Measurements from ENCODE around the gene COASY.
"Not testable (repeated sequence)": the region's sequence is repeated elsewhere in the genome, so short reads cannot be mapped to it uniquely, and the experiment has no call there.

The COASY gene

DNA sequence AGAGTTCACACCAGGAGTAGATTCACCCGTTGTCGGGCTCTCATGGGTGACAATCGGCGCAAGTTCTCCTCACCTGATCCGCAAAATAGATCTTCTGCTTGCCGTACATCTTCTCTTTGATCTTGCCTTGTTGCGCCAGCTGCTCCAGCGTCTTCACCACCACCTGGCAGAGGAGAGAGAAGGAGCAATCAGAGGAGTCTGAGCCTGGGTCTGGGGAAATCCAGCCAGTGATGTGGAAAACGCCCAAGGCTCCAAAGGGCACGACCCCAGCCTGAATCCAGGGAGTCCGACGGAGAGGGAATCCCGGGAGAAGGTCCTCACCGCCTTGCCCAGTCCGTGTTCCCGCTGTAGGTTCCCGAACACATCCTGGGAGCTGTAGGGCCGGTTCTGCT, 15.2 kb downstream of the COASY start:
- no peak for DNase-seq

DNA sequence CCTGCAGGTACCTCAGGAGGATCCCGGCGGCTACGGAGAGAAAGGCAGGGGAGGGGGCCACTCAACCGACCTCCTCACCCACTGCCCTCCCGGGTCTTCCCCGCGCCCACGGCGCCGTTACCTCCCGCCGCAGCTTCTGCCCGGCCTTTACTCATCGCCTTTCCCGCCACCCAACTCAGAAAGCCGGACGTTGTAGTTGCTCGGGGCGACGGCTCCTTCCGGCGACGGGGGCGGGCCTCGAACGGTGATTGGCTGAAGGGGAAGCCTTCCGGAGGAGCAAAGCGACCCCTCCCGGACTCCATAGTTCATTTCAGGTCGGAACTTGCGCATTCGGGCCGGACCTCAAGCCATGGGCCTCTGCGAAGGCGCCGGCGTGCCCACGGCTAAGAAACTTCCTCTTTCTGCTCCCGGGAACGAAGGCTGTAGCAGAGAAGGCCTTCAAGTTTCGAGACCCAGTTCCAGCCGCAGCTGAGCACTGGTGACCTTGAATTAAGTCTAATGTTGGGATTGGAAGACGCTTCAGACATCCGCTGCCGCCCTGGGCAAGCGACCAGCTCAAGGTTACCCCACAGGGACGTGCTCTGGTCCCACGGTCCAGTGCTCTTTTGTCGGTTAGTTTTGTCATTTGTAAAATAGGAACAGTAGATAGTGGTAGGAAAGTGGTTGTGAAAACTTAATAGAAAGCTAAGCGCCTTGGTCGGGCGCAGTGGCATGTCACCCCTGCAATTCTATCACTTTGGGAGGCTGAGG, 15.8 kb downstream of the COASY start, which contains the start of gene PSMC3IP:
Gene PSMC3IP (minus strand): TSS at position 198 of the 750 bp plus-strand sequence. CDS start 43 bp downstream, at position 155.
- DNase-seq, result peak; percentile 95

DNA sequence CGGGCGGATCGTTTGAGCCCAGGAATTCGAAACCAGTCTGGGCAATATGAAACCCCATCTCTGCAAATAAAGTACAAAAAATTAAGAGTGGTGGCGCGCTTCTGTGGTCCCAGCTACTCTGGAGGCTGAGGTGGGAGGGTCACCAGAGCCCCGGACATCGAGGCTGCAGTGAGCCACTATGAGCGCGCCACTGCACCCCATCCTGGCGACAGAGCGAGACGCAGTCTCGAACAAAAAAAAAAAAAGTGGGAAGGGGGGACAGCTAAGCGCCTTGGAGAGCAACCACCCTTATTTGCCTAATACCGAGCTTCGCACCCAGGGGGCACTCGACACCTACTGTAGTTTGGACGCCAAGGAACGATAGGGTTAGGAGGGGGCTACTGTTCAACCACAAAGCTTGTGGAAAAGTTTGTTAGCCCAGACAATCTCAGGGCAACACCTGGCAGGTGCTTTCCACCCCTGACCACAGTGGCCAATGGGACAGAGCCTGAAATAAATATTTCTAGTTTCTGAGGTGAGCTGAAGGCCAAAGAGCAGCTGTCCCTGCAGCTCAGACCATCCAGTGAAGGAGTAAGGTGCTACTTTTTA, 16.4 kb downstream of the COASY start:
- peak; percentile 57 for DNase-seq

DNA sequence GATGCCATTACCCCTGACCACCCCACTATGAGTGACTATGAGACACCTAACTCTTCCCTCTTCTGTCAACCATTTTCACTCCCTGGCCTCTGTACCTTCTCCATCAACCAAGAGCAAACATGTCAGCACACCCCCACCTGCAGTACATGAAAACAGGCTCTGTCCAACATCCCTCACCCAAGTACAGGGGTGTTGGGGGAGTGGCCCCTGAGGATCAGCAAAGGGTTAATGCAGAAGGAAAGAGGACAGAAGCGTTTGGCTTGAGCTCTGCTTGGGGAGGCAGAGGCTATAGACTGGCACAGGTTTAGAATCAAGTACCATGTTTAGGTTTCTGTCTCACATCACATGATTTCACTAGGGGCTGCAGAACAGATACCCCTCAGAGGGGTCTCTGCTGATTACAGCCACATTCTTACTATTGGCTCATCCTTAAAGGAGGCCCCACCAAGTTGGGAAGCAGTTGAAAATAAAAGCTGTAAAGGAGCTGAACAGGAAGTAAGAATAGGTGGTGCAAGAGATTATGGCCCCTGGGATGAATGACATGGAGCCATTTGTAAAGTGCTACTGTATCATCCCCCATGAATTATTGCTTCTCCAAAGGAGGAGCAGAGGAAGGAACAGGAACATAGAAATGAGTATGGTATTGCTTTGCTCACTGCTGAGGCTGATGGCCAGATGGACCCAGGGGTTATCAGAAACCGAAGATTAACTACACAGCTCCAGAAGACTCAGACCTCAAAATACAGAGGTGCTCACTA, 18.0 kb downstream of the COASY start:
- no peak for DNase-seq

DNA sequence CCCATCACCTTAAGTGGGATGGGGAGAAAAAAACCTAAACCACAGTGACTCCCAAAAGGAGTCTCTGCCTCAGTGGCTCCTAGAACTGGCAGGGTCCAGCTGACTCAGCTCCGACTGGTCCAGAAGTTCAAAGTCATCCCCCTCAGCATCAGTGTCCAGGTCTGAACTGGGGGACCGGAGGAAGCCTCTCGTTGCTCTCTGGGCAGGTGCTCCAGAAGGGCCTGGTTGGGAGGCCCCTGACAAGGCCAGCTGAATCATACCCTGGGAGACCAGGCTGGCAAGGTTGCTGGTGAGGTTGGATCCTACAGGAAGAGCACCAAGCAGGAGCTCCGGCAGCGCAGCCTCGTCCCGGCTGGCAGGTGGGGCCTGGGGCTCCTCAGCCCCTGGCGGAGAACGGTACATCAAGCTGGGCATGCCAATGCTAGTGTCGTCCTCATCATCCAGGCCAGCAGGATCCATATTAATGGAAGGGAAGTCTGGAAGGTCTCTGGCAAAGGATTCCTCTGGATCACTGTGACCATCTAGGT, 19.9 kb downstream of the COASY start:
- DNase-seq, result no peak

DNA sequence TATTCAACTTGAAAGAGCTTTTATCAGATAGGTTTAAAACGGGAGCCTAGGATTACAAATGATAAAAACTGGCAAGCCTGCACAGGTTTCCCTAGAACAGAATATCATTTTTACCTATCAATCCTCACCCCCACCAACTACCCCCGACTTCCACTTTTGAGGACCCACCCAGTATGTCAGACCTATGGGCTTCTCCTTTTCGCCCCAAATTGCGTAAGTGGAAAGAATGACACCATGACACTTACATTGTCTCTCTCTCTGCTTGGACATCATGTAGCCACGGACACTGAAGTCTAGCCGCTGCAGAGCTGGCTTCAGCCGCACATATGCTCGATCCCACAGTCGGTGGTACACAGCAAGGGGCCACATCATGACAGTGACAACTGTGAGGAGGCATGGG, 22.9 kb downstream of the COASY start:
- no peak for DNase-seq

DNA sequence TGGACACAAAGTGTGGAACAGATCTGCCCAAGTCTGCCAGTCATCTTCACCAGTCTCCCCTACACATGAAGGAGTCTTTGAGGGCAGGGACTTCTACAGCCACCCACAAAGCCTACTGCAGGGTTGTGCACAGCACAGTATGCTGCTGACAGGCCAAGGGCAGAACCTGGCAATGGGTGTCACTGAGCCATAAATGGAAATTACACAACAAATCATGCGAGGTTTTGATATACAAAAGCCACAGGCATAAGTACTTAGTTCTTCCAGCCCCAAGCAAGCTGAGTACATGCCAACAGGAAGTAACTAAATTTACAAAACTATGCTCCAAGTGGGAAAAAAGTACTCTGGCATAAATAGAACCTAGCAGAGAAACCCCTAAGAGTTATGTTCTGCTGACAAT, 23.4 kb downstream of the COASY start:
- DNase-seq, result no peak

DNA sequence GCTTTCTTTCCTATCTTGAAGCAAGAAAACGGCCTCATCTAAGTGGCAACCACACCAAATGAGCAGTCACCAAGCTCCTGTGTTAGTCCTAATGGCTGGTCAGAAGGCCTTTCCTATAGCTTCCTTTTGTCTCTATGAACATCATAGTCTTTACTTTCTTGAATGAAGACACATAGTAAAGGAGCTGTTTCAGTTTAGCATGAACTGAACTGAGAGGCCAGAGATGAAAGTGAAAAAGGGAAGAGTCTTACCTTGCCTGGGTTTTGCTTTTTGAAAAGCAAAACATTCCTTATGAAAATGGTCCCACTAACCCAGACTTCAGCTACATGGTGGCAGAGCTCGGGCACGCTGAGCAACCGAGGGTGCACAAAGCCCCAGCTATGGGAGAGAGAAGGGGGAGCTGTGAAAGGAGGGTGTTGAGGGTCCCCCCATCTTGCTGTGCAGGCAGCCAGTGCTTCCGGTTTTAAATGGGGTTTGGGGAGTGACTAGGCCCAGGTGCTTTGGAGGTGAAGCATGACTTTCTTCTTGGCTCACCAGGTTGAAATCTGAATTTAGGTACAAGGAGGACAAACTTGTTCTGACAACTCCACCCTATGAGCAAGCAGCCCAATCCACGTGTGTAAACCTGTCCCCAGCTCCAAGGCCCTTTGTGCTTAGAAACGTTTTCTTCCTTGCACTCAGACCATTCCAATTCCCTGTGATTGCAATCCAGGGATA, 24.7 kb downstream of the COASY start:
- no peak for DNase-seq

DNA sequence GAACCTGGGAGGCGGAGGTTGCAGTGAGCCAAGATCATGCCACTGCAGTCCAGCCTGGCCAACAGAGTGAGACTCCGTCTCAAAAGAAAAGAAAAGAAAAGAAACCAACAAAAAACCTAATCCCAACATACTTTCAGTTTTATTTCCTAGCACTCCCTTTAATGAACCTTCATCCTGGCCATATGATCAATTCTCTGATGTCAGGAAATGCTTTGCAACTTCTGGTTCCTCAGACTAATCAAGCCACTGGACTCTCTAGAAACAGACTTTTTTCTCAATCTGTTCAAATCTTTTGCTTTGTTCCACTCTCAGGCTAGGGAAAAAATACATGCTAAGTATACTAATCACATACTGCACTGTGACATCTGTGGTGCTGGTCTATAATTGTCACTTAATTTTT, 28.9 kb downstream of the COASY start:
- no peak for DNase-seq

DNA sequence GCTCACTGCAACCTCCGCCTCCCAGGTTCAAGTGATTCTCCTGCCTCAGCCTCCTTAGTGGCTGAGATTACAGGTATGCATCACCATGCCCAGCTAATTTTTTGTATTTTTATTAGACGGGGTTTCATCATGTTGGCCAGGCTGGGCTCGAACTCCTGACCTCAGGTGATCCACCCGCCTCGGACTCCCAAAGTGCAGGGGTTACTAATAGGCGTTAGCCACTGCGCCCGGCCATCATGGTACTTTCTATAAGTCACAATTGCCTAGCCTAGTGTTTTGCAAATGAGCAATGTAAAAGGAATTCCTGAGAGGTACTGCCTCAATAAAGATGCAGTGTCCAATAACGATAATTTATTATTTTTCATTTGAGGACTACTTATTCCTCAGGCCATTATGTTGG, 29.5 kb downstream of the COASY start:
- no peak for DNase-seq

DNA sequence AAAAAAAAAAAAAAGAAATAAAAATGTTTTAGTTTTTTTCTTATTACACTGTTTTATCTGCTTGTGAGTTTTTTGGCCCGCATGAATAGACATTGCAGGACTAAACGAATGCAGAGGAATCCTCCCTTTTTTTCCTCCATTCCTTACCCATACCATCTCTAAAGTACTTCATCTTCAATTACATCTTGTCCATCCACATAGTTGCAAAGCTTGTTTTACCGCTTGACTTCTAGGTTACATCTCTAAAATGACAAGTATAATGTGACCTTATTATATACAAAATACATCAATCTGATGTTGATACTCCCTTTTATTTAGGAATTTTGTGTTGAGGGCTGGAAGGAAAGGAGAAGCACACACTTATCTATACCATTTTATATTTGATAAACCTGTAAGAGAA, 34.4 kb downstream of the COASY start:
- no peak for DNase-seq

DNA sequence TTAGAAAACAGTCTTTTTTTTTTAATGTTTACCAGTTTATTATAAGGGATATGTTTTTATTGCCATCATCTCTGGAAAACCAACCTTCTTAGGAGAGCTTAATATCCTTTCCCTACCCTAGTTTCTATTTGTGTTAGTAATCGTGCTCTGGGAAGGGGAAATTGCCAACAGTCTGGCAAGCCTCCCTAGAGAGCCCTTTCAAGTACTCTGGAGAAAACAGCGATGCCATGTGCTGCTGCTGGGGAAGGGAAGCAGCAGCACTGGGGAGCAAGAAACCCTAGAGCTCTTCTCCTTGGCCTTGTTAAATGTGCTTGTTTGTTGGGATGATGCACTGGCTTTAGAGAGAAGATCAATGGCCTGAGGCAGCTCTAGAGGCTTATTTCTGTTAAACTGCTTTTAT, 37.0 kb downstream of the COASY start:
- no peak for DNase-seq

DNA sequence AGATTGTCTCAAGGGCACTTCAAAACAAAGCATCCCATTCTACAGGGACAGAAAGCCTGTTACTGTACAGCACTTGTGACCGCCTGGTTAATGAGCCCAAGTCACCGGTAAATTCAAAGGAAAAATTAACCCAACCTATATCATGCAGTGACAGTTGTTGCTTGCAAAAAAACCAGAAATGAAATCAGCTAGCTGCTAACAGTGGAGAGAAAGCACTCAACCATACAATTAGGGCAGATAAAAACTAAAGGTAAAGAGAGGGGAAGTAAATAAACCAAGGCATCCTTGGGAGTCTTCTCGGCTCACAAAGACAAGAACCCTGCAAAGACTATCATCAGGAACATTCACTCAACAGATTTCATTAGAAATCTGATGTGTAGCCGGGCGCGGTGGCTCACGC, 41.4 kb downstream of the COASY start:
- no peak for DNase-seq

DNA sequence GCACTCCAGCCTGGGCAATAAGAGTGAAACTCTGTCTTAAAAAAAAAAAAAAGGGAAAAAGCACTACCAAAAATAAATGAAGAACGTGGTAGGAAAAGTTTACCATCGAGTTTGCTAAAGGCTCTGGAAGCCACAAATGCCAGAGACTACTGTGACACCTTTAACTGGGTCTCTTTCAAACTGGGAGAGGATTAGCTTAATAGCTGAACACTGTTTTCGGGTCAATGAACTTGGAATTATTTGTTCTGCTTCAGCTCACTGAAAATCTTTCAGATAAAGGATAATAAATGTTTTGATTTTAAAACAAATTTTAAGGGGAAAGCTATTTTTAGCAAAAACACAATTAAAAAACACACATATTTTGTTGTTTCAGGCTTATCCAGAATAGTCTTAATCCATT, 45.8 kb downstream of the COASY start:
- no peak for DNase-seq

DNA sequence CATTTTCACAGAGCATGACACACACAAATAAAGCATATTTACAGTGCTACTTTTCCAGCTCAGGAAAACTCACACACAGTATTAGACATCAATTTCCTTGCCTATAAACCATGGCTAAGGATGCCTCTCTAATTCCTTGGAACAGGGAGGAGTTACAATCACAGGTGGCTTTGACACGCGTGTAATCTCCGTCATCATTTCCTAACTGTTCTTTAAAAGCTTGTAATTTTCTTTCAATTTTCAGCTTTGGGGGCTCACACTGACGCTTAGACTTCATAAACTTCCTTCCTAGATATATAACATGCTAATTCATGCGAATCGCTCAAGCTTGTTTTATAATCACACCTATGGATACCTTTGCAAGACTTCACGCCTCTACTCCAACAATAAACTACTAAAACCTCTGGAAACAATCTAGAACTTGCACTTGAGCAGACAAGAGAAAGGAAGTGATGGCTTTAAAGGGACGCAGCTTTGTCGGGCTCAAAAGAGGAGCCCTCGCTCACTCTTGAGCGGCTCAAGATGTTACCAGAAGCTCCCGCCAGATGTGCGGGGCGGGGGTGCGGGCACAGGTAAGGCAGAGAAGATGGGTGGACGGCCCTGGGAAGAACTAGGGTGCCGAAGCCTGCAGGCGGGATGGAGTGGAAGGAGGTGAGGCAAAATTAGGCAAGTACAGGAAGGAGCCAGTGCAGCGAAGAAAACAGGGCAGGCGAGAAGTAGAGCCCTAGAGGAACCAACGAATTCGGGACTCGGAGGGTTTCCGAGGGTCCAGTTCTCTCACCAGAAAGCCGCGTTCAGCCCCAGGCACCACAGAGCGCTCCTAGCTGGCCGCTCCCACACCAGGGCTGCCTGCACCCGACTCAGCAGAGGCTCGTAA, 46.6 kb downstream of the COASY start:
- DNase-seq, result no peak

DNA sequence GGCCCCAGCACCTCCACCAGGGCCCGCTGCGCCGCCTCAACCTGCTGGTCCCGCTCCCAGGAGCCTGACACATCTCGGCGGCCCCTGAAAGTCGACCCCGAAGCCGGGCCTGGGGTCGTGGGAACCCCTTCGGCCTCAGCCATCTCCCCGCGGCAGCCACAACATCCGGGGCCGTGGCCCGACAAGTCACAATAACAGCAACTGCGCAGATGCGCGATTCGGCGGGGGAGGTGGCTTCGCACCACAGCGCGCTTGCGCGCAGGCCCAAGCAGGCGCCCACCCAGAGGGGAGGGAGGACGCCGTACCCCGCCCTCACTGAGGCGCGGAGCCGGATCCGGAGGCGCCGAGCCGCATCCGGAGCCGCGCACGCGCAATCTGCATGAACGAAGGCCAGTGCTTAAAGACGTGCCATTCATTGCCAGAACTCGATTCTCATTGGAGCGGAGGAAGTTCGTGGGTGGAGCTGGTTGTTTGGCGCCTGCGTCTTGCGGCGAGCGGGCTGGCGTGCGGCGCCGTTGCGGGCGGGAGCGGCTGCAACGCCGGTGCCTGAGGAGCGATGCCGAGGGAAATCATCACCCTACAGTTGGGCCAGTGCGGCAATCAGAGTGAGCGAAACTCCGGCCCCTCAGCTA, 47.4 kb downstream of the COASY start, which contains the start of the genes RETREG3 and TUBG1:
Gene RETREG3 (minus strand): TSS at position 193 of the 632 bp plus-strand sequence. CDS start 50 bp downstream, at position 143.
Gene TUBG1 (plus strand): TSS at position 502 of the 632 bp plus-strand sequence. CDS start 55 bp downstream, at position 557.
- peak; percentile 99 for DNase-seq

DNA sequence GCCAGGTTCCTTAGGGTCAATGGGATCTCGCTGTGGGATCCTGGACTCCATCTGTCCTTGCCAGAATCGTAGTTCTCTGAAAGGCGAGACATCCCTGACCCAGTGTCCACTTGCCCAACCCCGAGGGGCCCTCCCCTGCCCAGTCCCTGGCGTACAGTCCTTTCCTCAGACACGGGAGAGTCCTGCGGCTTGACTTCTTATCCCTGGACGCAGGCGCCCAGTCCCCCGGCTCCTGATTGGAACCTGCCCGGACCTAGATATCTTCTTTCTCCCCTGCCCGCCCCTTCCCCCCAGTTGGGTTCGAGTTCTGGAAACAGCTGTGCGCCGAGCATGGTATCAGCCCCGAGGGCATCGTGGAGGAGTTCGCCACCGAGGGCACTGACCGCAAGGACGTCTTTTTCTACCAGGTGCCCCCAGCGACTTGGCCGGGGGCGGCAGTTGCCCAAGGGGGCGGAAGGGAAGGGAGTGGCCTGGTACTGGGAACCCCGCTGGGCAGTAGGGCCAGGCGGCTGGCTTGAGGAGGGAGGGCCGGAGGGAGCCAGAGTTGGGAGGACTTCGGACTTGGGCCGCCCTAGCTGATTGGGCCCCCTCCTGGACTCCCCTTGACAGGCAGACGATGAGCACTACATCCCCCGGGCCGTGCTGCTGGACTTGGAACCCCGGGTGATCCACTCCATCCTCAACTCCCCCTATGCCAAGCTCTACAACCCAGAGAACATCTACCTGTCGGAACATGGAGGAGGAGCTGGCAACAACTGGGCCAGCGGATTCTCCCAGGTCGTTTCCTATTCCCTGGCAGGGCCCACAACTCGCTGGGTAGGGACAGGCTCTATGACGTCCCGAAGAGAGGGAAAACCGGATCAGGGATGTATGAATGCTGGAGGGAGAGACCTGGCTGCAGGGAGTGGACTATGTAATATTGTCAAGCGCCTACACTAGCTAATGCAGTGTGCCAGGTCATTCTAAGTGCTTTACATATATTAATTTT, 48.2 kb downstream of the COASY start:
- DNase-seq, result not testable (repeated sequence)

DNA sequence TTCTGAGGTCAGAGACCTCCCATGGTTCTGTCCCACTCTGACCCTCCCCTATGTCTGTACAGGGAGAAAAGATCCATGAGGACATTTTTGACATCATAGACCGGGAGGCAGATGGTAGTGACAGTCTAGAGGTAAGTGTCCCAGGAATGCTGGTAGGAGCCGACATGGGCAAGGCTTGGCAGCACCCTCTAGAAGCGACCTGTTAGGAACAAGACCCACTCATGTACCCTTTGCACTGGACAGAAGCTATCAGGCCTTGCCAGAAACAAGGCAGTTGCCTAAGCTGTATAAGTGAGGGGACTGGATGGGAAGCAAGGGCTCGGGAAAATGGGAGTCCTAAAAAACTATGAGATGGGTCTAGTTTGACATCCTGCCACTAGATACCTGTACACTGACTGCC, 50.1 kb downstream of the COASY start:
- DNase-seq, result no peak

DNA sequence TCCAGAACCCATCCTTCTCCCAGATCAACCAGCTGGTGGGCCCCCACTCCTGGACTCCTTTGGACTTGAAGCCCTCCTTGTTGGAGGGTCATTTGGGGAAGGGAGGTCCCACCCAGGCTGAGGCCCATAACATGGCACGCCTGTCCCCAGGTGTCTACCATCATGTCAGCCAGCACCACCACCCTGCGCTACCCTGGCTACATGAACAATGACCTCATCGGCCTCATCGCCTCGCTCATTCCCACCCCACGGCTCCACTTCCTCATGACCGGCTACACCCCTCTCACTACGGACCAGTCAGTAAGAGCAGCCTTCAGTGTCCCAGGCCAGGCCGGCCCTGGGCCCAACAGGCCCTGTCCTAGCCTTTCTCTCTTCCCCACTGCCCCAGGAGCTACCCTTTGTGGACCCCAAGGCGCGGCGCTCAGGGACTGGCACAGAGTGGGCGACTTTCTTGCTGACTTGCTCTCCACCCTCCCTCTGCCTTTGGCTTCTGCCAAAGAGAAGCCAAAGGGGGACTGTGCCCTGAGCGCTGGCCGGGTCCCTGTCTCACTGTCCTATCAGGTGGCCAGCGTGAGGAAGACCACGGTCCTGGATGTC, 51.8 kb downstream of the COASY start:
- no peak for DNase-seq
